ENCODE measurements around the gene PSG2. TPM values are rescaled to one million over a fixed set of nuclear protein-coding genes. Genes with fewer than 3 reads are reported as not detected.
"Not testable (repeated sequence)": the region's sequence is repeated elsewhere in the genome, so short reads cannot be mapped to it uniquely, and the experiment has no call there.

Gene PSG2
- total RNA-seq, 1 experiment from 2014 or later, result not detected

DNA sequence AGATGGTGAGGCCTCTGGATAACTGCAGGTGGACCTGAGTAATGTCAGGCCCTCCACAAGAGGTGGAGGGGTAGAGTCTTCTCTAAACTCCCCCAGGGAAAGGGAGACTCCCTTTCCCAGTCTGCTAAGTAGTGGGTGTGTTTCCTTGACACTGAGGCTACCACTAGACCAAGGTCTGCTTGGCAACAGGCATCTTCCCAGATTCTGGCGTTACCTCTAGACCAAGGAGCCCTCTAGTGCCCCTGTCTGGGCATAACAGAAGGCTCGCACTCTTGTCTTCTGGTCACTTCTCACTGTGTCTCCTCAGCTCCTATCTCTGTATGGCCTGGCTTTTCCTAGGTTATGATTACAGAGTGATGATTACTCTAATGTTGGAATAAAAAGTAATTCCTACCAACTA lies 50.9 kb downstream of the PSG2 start:
- not testable (repeated sequence) for H4K20me1 ChIP-seq (ENCODE audit: control insufficient read depth, insufficient read depth, insufficient read length); H3K4me1 Mint-ChIP-seq; H2BK15ac ChIP-seq (ENCODE audit: low read depth, low read length); DNase-seq; H3K9ac ChIP-seq (ENCODE audit: extremely low read depth, insufficient read length, low read length); H3K4me2 ChIP-seq (ENCODE audit: insufficient read depth, insufficient read length, low read length); H3T11ph ChIP-seq (ENCODE audit: low read length); H2AK5ac ChIP-seq (ENCODE audit: insufficient read length, low read length); H4K5ac ChIP-seq (ENCODE audit: insufficient read length, low read depth, low read length); H3K23me2 ChIP-seq (ENCODE audit: insufficient read length, low read depth, low read length, poor library complexity, severe bottlenecking); H2BK20ac ChIP-seq (ENCODE audit: low read depth, low read length, poor library complexity, severe bottlenecking); H2AFZ ChIP-seq (ENCODE audit: low read length); H3K4ac ChIP-seq (ENCODE audit: low read depth, low read length); H3K27ac ChIP-seq (ENCODE audit: insufficient read length, low read depth, low read length); H2BK12ac ChIP-seq (ENCODE audit: insufficient read length, low read depth, low read length); H3K4me1 ChIP-seq (ENCODE audit: insufficient read depth, low read length); H3K14ac ChIP-seq (ENCODE audit: insufficient read depth, low read length); H4K91ac ChIP-seq (ENCODE audit: insufficient read length, low read depth, low read length); H2BK120ac ChIP-seq (ENCODE audit: low read depth, low read length, poor library complexity, severe bottlenecking); H3K23ac ChIP-seq (ENCODE audit: insufficient read length, low read depth, low read length); H2BK5ac ChIP-seq (ENCODE audit: insufficient read length, low read length); H3K79me1 ChIP-seq (ENCODE audit: insufficient read depth, low read depth, low read length, poor library complexity, severe bottlenecking); H4K8ac ChIP-seq (replicated peaks; ENCODE audit: insufficient read length, low read depth, low read length); H3K18ac ChIP-seq (ENCODE audit: insufficient read length, low read depth, low read length); H3K27me3 Mint-ChIP-seq (ENCODE audit: low read depth); H3K27me3 ChIP-seq (ENCODE audit: insufficient read depth, low read length); H3K4me3 Mint-ChIP-seq; H3K56ac ChIP-seq (ENCODE audit: insufficient read length, low read depth, low read length); H3K79me2 ChIP-seq (ENCODE audit: insufficient read depth, low read length); H3K27ac Mint-ChIP-seq
- no CpG with 5 or more reads among the region's 2 CpGs for WGBS (ENCODE audit: extremely low coverage, insufficient read length, low lambda C conversion rate)
- peaks cover 43% of the 10 kb centered on the region for H3K9me3 ChIP-seq (ENCODE audit: control insufficient read depth, low read depth, low read length)
- Mint-ChIP-seq H3K9me3 (peaks cover 92 to 94% of the 10 kb centered on the region in 2 experiments), H3K36me3 (ENCODE audit: insufficient read depth in 1 of 3, low read depth in 3 of 3) (peaks cover 12 to 32% (median 28%) of the 10 kb centered on the region in 3 experiments; a peak in 6 of 7 replicates)
